Activated CD8-positive, alpha-beta T cell treated with anti-CD3 and anti-CD28 coated beads, Interleukin-2, amount 10 ng/mL, durations not matched to agents 7 days and 5 days (primary cell): ENCODE data around the gene APPBP2. TPM values are rescaled to one million over a fixed set of nuclear protein-coding genes. Genes with fewer than 3 reads are reported as not detected.
A peak's percentile ranks its signal among the peaks of the same experiment; 100 is the strongest.

ENCODE experiments used
- ATAC-seq: fragments of 150-1000 bp; cut with Tn5 transposase; one replicate; pipeline ENCODE4 v1.10.0; 2021; ENCODE audit warnings: moderate library complexity
- CTCF ChIA-PET: fragments of 350-600 bp; sonication (Branson Sonifier 250); formaldehyde crosslinking; loops from one replicate; lab custom pipeline; 2021; ENCODE audit warnings: antibody characterized with exemption; lab: Charles Lee
- POLR2A ChIA-PET: fragments of 350-600 bp; sonication (Branson Sonifier 250); formaldehyde crosslinking; loops from one replicate; lab custom pipeline; 2021; ENCODE audit warnings: antibody characterized with exemption; lab: Charles Lee
- DNase-seq: peaks from one replicate; pipeline ENCODE4 v3.0.0-alpha.2; 2020
- H3K27ac Mint-ChIP-seq: one replicate; pipeline ENCODE4 v1.8.0; 2021; ENCODE audit warnings: mild to moderate bottlenecking, mixed read lengths
- H3K27me3 Mint-ChIP-seq: one replicate; pipeline ENCODE4 v1.8.0; 2021; ENCODE audit warnings: low read depth, mixed read lengths
- H3K36me3 Mint-ChIP-seq: one replicate; pipeline ENCODE4 v1.8.0; 2021; ENCODE audit warnings: low read depth, mixed read lengths
- H3K4me1 Mint-ChIP-seq: one replicate; pipeline ENCODE4 v1.8.0; 2021; ENCODE audit warnings: low read depth, mixed read lengths
- H3K4me3 Mint-ChIP-seq: one replicate; pipeline ENCODE4 v1.8.0; 2021; ENCODE audit warnings: mild to moderate bottlenecking, mixed read lengths
- H3K9me3 Mint-ChIP-seq: one replicate; pipeline ENCODE4 v1.8.0; 2022; ENCODE audit warnings: mixed read lengths; ENCODE audit not compliant: insufficient read depth
- total RNA-seq, 2 experiments: library from RNA; stranded (reverse); gene quantifications; one replicate each; pipeline ENCODE4 v1.2.3, GENCODE V29; 2021

The APPBP2 gene
- total RNA-seq, 2 experiments from 2014 or later = 25.9 to 27.2 TPM

DNA sequence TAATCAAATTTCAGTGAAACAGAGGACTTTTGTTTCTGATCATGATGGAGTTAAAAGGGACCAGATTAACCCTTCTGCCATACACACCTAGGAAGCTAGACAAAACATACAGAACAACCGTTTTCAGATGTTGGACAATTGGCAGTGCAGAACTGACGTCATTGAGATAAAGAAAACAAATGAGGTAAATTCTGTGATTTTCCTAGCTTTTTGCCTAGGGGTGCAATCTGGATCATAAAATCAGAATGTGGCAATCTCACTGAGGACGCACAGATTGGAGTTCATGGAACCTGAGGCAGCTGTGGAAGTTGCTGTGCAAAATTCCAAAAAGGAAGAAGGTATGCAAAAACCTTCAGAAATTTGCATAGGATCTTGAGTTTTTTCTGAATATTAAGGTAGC lies 119.2 kb downstream of the APPBP2 start:
- DNase-seq (no peak), ATAC-seq (no peak)
- POLR2A ChIA-PET = no interaction called here
- Mint-ChIP-seq H3K27ac (no peak overlapping the region), H3K27me3 (peaks cover 5% of the 10 kb centered on the region), H3K36me3 (no peaks in the 10 kb centered on the region), H3K9me3 (no peaks in the 10 kb centered on the region), H3K4me3 (no peak overlapping the region), H3K4me1 (no peaks in the 10 kb centered on the region)
- CTCF ChIA-PET = interaction anchor here (0.9 to 1.5 kb wide), 3 partner anchors 14 to 264 kb away, joined by 3 to 4 read pairs (median 4); no protein-coding TSS in a partner anchor

GRCh38 chr17:60403962-60404361 lies 122.1 kb downstream of the APPBP2 start:
- POLR2A ChIA-PET = no interaction called here
- Mint-ChIP-seq H3K9me3 (no peaks in the 10 kb centered on the region), H3K36me3 (no peaks in the 10 kb centered on the region), H3K27ac (no peak overlapping the region), H3K4me1 (peaks cover 16% of the 10 kb centered on the region), H3K27me3 (peaks cover 5% of the 10 kb centered on the region), H3K4me3 (no peak overlapping the region)
- no peak for DNase-seq
- CTCF ChIA-PET = interaction anchor here (1.0 to 1.8 kb wide), 2 partner anchors 17 to 263 kb away, joined by 4 to 8 read pairs; no protein-coding TSS in a partner anchor
- no peak for ATAC-seq

DNA sequence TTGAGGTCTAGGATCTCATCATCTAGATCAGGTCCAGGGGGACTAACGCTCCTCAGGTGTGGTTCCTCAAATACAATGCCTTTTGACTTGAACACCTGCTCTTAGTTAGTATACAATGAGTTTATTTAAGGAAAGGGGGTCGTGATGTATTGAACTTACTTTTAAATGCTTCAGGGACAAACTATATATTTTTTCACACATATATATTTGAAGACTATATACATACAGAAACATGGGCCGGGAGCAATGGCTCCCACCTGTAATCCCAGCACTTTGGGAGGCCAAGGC lies 122.6 kb downstream of the APPBP2 start:
- no peak for ATAC-seq
- no peaks in the 10 kb centered on the region for H3K9me3 Mint-ChIP-seq
- DNase-seq = no peak
- H3K4me3 Mint-ChIP-seq = no peak overlapping the region
- CTCF ChIA-PET = no interaction called here
- no peaks in the 10 kb centered on the region for H3K36me3 Mint-ChIP-seq
- POLR2A ChIA-PET = no interaction called here
- no peak overlapping the region for H3K27ac Mint-ChIP-seq
- H3K27me3 Mint-ChIP-seq = peaks cover 5% of the 10 kb centered on the region
- peaks cover 21% of the 10 kb centered on the region for H3K4me1 Mint-ChIP-seq

DNA sequence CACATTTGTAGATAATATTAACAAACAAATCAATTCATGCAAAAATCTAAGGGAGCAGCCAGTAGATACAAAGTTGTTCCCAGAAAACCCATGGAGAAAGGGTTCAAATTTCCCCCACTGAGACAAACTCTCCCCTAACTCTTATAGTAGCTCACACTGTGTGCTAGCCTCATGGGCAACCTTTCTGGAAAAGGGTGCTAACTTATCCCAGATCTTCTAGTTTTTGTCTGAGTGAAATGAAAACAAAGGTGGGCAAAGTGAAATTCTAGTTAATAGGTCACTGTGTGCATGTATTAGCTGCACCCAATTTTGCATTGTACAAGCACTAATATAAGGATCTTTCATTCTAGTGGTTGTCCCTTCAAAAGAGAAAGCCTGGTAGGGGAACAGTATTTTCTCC lies 124.2 kb downstream of the APPBP2 start:
- peaks cover 37% of the 10 kb centered on the region for H3K4me1 Mint-ChIP-seq
- H3K27me3 Mint-ChIP-seq = no peaks in the 10 kb centered on the region
- CTCF ChIA-PET = no interaction called here
- POLR2A ChIA-PET = no interaction called here
- H3K36me3 Mint-ChIP-seq = no peaks in the 10 kb centered on the region
- H3K27ac Mint-ChIP-seq = no peak overlapping the region
- no peak overlapping the region for H3K4me3 Mint-ChIP-seq
- ATAC-seq (no peak), DNase-seq (no peak)
- H3K9me3 Mint-ChIP-seq = no peaks in the 10 kb centered on the region

DNA sequence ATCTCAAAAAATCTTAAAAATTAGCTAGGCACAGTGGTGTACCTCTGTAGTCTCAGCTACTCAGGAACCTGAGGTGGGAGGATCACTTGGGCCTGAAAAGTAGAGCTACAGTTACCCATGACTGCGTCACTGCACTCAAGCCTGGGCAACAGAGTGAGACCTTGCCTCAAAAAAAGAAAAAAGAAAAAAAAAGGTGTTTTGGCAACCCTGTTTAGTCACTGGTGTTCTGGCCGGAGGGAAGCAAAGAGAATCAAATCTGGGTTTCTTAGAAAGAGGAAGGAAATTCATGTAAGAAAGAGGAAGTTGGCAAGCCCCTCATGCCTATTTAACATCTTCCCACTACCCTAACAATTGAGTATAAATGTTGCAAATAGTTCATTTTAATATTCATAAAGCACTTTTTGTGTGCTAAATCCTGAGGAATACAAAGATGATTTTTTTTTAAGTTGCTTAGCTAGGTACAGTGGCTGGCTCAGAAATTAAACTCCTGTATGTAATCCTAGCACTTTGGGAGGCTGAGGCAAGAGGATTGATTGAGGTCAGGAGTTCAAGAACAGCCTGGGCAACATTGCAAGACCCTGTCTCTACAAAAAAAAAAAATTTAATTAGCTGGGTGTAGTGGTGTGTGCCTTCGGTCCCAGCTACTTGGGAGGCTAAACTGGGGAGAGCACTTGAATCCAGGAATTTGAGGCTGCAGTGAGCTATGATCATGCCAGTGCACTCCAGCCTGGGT lies 127.6 kb downstream of the APPBP2 start:
- DNase-seq = peak; percentile 28
- H3K27ac Mint-ChIP-seq = peak overlapping the region; percentile 91
- CTCF ChIA-PET = interaction anchor here (0.6 to 1.4 kb wide), 4 partner anchors 11 to 240 kb away, joined by 3 read pairs; no protein-coding TSS in a partner anchor
- POLR2A ChIA-PET = interaction anchor here (0.8 kb wide), 1 partner anchor 164 kb away, joined by 3 read pairs; no protein-coding TSS in a partner anchor
- H3K4me3 Mint-ChIP-seq = peak overlapping the region; percentile 53
- no peaks in the 10 kb centered on the region for H3K27me3 Mint-ChIP-seq
- H3K9me3 Mint-ChIP-seq = no peaks in the 10 kb centered on the region
- peak; percentile 49 for ATAC-seq
- H3K4me1 Mint-ChIP-seq = peaks cover 54% of the 10 kb centered on the region
- H3K36me3 Mint-ChIP-seq = peaks cover 9% of the 10 kb centered on the region

GRCh38 chr17:60396412-60396811 lies 129.6 kb downstream of the APPBP2 start:
- ChIA-PET CTCF (no interaction called here), POLR2A (no interaction called here)
- peaks cover 13% of the 10 kb centered on the region for H3K36me3 Mint-ChIP-seq
- peaks cover 58% of the 10 kb centered on the region for H3K4me1 Mint-ChIP-seq
- no peak for ATAC-seq
- no peaks in the 10 kb centered on the region for H3K9me3 Mint-ChIP-seq
- H3K4me3 Mint-ChIP-seq = no peak overlapping the region
- no peak for DNase-seq
- peak overlapping the region; percentile 54 for H3K27ac Mint-ChIP-seq
- H3K27me3 Mint-ChIP-seq = no peaks in the 10 kb centered on the region

GRCh38 chr17:60395508-60396065 lies 130.5 kb downstream of the APPBP2 start:
- H3K9me3 Mint-ChIP-seq = no peaks in the 10 kb centered on the region
- DNase-seq = no peak
- H3K36me3 Mint-ChIP-seq = peaks cover 13% of the 10 kb centered on the region
- H3K4me3 Mint-ChIP-seq = no peak overlapping the region
- no peaks in the 10 kb centered on the region for H3K27me3 Mint-ChIP-seq
- peaks cover 59% of the 10 kb centered on the region for H3K4me1 Mint-ChIP-seq
- POLR2A ChIA-PET = no interaction called here
- CTCF ChIA-PET = no interaction called here
- no peak overlapping the region for H3K27ac Mint-ChIP-seq
- ATAC-seq = no peak

DNA sequence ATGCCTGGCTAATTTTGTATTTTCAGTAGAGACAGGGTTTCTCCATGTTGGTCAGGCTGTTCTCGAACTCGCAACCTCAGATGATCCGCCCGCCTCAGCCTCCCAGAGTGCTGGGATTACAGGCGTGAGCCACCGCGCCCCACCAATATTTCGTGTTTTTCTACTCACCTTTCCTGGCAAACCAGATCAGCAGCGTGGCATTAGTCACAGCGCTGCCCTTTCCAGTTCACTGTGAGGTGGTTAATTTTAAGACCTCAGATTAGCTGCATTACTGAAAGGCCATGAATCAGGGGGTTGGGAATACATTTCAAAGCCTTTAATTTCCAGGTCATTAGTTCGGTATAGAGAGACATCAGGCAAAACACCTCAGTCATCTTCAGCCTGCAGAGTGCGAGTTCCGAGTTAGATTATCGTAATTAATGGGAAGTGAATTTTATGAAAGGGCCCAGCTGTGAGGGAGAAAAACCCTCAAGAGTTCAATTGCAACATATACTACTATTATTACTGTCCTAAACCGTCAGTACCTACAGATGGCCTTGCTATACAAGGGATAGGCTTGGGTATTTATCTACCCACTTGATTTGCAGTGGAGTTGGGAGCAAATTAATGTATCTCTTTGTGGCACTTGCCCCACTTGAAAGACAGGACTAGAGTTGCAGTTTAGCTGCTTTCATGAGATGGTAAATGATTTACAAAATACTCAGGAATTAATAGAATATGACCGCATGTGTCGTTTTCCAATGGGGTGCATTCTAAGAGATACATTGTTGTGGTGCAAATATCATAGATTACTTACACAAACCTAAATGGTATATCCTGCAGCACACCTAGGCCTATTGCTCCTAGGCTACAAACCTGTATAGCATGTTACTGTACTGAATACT lies 132.0 kb downstream of the APPBP2 start:
- Mint-ChIP-seq H3K27me3 (no peaks in the 10 kb centered on the region), H3K4me1 (peaks cover 60% of the 10 kb centered on the region), H3K36me3 (peaks cover 14% of the 10 kb centered on the region), H3K9me3 (no peaks in the 10 kb centered on the region), H3K4me3 (peak overlapping the region; percentile 28), H3K27ac (peak overlapping the region; percentile 34)
- POLR2A ChIA-PET = no interaction called here
- ATAC-seq (no peak), DNase-seq (no peak)
- CTCF ChIA-PET = interaction anchor here (0.6 to 1.6 kb wide), 3 partner anchors 27 to 40 kb away, joined by 3 read pairs; no protein-coding TSS in a partner anchor

Other genes starting within 250 kb of the APPBP2 start
- 10 to 100 TPM; 36.7 to 44.0 TPM for gene USP32, start 134.1 kb downstream of the APPBP2 start, total RNA-seq
- gene CHCT1, start 103.8 kb downstream of the APPBP2 start, total RNA-seq = not detected
- 10 to 100 TPM; 20.4 to 21.2 TPM for gene PPM1D, start 74.0 kb upstream of the APPBP2 start, total RNA-seq
- 10 to 100 TPM; 13.0 to 16.3 TPM for gene BCAS3, start 151.6 kb upstream of the APPBP2 start, total RNA-seq